Epithelial cell of alveolus of lung (primary cell): ENCODE data around the gene NR2F6. TPM values are rescaled to one million over a fixed set of nuclear protein-coding genes. Genes with fewer than 3 reads are reported as not detected.

Experiments
- total RNA-seq: library from RNA; depleted of rRNA; stranded (reverse); fragments of >200 nt; gene quantifications from 2 replicates; pipeline ENCODE4 v1.2.1, GENCODE V29; 2015

Gene NR2F6
- total RNA-seq = 76.9 and 86.4 TPM in 2 replicates

DNA sequence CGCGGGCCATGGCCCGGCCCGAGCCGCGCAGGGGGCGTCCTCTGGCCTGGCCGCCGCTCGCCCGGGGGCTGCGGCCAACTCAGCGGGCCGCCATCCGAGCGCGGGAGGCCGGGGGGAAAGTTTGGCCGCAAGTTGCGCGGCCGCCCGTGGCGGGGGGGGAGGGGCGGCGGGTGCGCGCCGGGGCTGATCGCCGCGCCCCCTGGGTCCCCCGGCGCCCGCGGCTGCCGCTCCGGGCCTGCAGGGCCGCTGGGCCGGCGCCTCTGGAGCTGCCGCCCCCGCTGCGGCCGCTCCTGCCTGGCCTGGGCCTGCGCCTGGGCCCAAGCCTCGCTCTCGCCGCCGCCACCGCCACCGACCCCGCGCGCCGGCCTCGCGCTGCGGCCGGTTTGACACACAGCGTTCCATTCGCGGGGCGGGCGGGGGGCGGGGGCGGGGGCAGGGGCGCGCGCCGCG is at the start of gene NR2F6:
TSS of gene NR2F6 (minus strand) at position 385 of the 450 bp plus-strand sequence. CDS start 699 bp downstream, outside the sequence.

DNA sequence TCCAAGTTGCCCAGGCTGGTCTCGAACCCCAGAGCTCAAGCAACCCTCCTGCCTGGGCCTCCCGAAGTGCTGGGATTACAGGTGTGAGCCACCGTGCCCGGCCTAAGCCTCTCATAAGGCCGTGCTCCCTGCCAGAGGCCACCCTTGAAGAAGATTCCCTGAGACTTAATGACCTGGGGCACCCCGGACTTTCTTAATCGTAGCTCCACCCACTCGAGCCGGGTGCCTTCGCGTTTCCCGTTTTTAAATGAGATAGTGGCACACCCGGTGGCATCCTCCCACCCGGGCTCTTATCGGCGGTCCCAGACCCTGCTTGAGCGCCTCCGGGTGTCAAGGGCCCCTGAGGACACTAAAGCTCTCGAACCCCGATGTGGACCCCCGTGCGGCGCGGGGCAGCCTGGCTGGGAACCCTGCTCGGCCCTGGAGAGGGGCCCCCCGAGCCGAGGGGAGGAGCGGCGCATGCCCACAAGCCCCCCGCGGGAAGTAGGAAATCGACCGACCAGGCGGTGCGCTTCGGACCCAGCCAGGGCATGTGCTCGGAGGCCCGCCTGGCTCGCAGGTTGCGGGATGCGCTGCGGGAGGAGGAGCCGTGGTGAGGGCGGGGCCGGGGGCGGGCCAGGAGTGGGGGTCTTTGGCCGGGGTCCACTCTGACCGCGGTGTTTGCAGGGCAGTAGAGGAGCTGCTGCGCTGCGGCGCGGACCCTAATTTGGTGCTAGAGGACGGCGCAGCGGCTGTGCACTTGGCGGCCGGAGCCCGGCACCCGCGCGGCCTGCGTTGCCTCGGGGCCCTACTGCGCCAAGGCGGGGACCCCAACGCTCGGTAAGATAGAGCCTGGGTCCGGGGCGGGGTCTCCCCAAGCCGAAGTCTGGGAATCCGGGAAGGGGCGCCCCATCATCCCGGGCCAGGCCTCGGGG is 35.9 kb upstream of the NR2F6 start, which contains the start of gene ANKLE1:
TSS of gene ANKLE1 (plus strand) at position 511 of the 914 bp plus-strand sequence. CDS start at position 531, 20 bp downstream.

DNA sequence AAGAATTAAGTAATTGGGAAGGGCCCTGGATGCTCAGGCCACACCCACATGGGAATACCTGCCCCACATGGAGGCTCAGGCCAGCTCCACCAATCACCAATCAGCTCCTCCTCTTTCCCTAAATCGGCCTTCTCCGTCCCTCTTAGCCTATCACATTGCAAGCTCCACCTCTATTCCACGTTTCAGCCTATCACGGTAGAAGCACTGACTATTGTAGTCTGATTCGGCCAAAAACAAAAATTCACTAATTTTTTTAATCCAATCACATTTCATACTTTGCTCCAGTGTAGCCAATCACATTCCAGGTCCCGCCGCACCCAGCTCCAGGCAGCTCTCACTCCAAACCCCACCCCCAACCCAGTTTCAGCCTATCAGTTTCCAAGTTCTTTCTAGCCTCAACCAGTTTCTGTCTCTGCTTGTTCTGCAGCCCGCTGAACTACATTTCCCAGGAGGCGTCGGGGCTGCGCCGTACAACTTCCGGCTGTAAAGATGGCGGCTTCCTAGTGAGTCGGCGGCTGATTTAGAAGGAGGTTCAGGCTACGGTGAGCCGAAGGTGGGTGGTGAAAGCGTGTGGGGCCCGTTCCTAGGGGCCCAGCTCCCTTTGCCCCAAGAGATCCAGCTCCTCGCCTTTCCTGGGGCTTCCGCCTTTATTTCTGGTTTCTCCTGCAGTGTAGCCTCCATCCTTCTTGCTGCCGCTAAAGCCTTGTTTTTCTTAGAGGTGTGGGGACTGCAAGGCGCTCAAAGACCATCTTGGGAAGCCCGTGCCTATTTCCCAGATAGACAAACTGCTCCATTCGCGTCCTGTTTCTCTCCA is 21.5 kb upstream of the NR2F6 start, which contains the start of gene BABAM1:
TSS of gene BABAM1 (plus strand) at position 469 of the 814 bp plus-strand sequence. CDS start 1,364 bp downstream, outside the sequence.

DNA sequence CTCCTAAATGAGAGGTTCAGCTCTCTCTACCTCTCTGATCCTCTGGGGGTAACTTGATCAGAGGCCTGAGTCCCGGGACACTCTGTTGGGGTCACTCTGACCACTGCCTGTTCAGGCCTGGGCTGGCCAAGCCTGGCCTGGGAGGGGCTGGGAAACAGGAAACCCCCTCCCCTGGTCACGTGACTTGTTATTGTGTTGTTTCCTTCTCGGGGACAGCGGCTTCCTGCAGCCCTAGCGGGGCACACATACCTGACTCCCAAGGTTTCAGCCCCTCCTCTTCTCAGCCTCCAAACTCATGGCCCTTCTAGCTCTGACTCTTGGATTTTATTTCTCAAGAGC is 18.9 kb upstream of the NR2F6 start, which contains the start of gene USHBP1:
TSS of gene USHBP1 (minus strand) at position 105 of the 339 bp plus-strand sequence. CDS start 446 bp downstream, outside the sequence.

DNA sequence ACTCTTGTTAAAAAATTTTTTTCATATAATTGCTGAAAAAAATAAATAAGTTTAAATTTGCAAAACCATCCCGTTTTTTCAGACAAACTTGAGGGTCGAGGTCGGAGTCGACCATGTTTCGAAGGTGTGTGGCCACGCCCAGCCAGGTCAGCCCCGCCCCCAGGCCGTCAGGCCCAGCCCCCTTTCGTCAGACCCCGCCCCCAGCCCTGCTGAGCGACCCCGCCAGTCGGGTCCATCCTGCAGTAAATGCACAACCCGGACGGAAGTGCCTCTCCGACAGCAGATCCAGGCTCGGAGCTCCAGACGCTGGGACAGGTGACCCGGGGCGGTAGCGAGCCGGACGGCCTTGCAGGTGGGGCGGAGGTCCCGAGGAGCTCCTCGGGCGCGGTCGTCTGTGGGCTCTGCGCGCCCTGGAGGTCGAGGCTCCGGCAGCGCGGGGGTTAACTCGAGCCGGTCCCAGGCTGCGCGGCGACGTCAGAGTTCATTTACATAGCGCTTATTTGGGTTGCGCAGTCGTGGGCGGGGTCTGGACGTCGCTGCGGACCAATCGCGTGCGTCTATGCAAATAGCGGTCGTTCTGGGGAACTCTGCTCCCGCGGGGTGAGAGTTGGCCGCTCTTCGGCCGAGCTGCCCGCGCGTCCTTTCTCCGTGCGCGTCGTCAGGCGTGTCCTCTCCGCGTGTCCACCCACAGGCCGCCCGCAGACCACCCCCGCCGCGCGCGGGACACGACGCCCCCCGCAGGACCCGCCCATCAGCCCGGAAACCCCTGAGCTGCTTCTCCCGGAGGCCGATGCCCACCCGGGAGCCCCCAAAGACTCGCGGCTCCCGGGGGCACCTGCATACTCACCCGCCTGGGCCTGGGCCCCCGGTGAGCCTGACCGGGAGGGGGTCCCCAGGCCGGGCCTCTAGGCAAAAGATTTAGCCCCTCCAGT is 19.5 kb downstream of the NR2F6 start, which contains the start of gene OCEL1:
TSS of gene OCEL1 (plus strand) at position 225 of the 932 bp plus-strand sequence. CDS start at position 247, 22 bp downstream.

DNA sequence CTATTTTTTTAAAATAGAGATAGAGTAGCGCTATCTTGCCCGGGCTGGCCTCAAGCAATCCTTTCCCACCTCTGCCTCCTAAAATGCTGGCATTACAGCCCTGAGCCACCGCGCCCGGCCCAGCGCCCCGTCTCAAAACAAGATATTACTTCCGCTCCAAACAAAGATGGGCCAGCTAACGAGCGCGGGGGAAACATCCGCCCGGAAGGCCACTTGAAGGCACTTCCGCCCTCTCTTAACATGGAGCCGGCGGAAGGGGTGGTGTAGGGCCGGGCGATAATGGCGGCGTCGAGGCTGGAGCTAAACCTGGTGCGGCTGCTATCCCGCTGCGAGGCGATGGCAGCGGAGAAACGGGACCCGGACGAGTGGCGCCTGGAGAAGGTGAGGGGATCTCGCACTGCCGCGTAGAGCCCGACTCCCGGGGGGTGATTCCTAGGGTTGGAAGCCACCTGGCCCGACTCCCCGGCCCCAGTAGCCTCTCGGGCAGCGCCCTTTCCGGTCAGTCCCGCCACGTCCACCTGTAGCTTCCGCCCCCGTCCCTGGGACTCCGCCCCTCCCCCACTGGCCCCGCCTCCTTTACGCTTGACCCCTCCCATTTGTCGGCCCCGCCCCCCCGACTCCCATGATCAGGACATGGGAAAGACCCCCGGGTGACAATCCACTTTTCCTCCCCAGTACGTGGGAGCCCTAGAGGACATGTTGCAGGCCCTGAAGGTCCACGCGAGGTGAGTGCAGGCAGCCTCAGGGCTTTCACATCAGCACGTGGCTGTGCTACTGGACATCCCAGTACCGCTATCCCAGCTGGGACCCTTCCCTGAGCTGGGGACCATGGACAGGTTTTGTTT is 30.4 kb downstream of the NR2F6 start, which contains the start of gene USE1:
TSS of gene USE1 (plus strand) at position 231 of the 845 bp plus-strand sequence. CDS start at position 280, 49 bp downstream.

Other genes starting within 250 kb of the NR2F6 start
- 0.88 and 0.91 TPM in 2 replicates for gene CPAMD8, start 219.1 kb downstream of the NR2F6 start, total RNA-seq
- 7.3 and 13.4 TPM in 2 replicates for gene HAUS8, start 170.5 kb downstream of the NR2F6 start, total RNA-seq
- gene MYO9B, start 170.1 kb downstream of the NR2F6 start, total RNA-seq = 40.6 and 51.3 TPM in 2 replicates
- 28.7 and 43.4 TPM in 2 replicates for gene USE1, start 30.6 kb downstream of the NR2F6 start, total RNA-seq
- 20.2 and 28.4 TPM in 2 replicates for gene OCEL1, start 19.7 kb downstream of the NR2F6 start, total RNA-seq
- 0.26 TPM in 1 of 2 replicates, not detected in the other for gene USHBP1, start 18.8 kb upstream of the NR2F6 start, total RNA-seq
- gene BABAM1, start 21.5 kb upstream of the NR2F6 start, total RNA-seq = 70.1 and 93.5 TPM in 2 replicates
- gene ANKLE1, start 36.0 kb upstream of the NR2F6 start, total RNA-seq = 0.39 and 0.96 TPM in 2 replicates
- gene ABHD8, start 57.5 kb upstream of the NR2F6 start, total RNA-seq = 16.2 and 40.7 TPM in 2 replicates
- gene MRPL34, start 60.0 kb upstream of the NR2F6 start, total RNA-seq = 48.2 and 57.6 TPM in 2 replicates
- gene DDA1, start 63.6 kb upstream of the NR2F6 start, total RNA-seq = 18.8 and 22.9 TPM in 2 replicates
- 4.3 and 5.6 TPM in 2 replicates for gene ANO8, start 88.9 kb upstream of the NR2F6 start, total RNA-seq
- gene GTPBP3, start 91.6 kb upstream of the NR2F6 start, total RNA-seq = 11.2 and 18.1 TPM in 2 replicates
- gene PLVAP, start 131.4 kb upstream of the NR2F6 start, total RNA-seq = 1.3 TPM in 1 of 2 replicates, not detected in the other
- not detected in 2 replicates for gene CCDC194, start 148.3 kb upstream of the NR2F6 start, total RNA-seq
- 2.8 and 6.7 TPM in 2 replicates for gene BST2, start 159.7 kb upstream of the NR2F6 start, total RNA-seq
- gene MVB12A, start 174.1 kb upstream of the NR2F6 start, total RNA-seq = 91.5 and 97.4 TPM in 2 replicates
- 0.13 and 0.64 TPM in 2 replicates for gene TMEM221, start 202.7 kb upstream of the NR2F6 start, total RNA-seq
- not detected in 2 replicates for gene NXNL1, start 215.0 kb upstream of the NR2F6 start, total RNA-seq
- gene SLC27A1, start 224.6 kb upstream of the NR2F6 start, total RNA-seq = 10.5 and 25.4 TPM in 2 replicates